ENCODE measurements around the gene TPM2. TPM values are rescaled to one million over a fixed set of nuclear protein-coding genes. Genes with fewer than 3 reads are reported as not detected.
A peak's percentile ranks its signal among the peaks of the same experiment; 100 is the strongest.
"Not testable (repeated sequence)": the region's sequence is repeated elsewhere in the genome, so short reads cannot be mapped to it uniquely, and the experiment has no call there.

TPM2 gene
- total and polyA plus RNA-seq, 4 donors = 4.2 to 31.4 (median 14.0) TPM

DNA sequence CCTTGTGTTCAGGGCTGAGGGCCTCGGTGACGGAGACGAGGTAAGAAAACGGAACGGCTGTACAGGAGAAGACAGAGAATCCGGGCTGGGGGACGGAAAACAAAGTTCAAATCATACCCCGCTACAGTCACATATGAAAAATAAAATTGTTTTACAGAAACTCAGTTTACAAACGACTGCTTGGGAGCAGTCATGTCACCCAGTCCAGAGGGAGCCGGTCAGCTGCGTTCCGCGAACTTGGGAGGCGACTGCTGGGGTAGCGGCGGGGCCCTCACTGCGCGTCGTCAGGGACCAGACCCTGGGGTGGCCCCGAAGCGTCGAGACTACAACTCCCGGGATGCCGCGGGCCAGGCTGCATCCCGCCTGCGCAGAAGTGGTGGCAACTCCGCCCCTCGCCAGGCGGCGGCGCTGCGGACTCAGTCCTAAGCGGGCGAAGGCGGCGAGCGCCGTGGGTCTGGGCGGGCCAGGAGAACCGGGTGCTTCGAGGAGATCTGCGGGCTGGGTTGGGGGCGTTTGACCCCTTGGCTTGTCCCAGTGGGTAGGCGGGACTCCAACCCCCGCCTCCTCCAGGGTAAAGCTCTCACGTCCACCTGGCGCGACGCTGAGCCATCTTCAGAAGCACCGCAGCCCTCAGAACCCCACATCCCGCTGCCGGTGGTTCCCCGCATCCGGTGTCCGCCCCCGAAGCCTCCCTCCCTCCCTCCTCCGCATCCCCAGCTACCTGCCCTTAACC lies 43.0 kb downstream of the TPM2 start:
- peak overlapping the region; percentile 83 to 91 for H3K9ac ChIP-seq (ENCODE audit: low read depth in 1 of 2, low read length in 2 of 2)
- H3K27ac ChIP-seq (ENCODE audit: low read depth in 1 of 2, low read length in 2 of 2) = peak overlapping the region; percentile 70 to 82
- DNase-seq (ENCODE audit: low spot score) = peak; percentile 93
- WGBS = under 1% methylated on average over 58 of the region's 58 CpGs
- H3K27me3 ChIP-seq (ENCODE audit: control insufficient read depth in 4 of 4, insufficient read depth in 4 of 4, low read length in 3 of 4) = no peaks in the 10 kb centered on the region
- peak overlapping the region; percentile 36 to 74 (median 52) for H3K4me3 ChIP-seq (ENCODE audit: low read depth in 1 of 3, low read length in 3 of 3)
- H3K36me3 ChIP-seq (ENCODE audit: control insufficient read depth in 4 of 4, insufficient read depth in 3 of 4, low read depth in 1 of 4, low read length in 3 of 4) = no peaks in the 10 kb centered on the region
- H3K9me3 ChIP-seq (ENCODE audit: control insufficient read depth in 4 of 4, low read length in 3 of 4) = no peaks in the 10 kb centered on the region
- TF ChIP-seq HNF4G (IDR thresholded peaks at IDR 0.05) (no peak), RXRA (IDR thresholded peaks at IDR 0.05) (no peak), REST (IDR thresholded peaks at IDR 0.05) (no peak), EGR1 (IDR thresholded peaks at IDR 0.05; ENCODE audit: low read depth in 2 of 2) (no peak), CTCF (IDR thresholded peaks at IDR 0.05; ENCODE audit: low read depth, low read length, missing input control) (peak; percentile 93), TAF1 (conservative IDR thresholded peaks at IDR 0.05) (peak; percentile 24), JUND (IDR thresholded peaks at IDR 0.05) (no peak), NR2F2 (IDR thresholded peaks at IDR 0.05) (no peak), YY1 (IDR thresholded peaks at IDR 0.05) (peak; percentile 60), RAD21 (IDR thresholded peaks at IDR 0.05) (peak; percentile 88 to 90), MAX (IDR thresholded peaks at IDR 0.05) (no peak), GABPA (IDR thresholded peaks at IDR 0.05 in 1 of 2, conservative IDR thresholded peaks at IDR 0.05 in 1 of 2) (no peak), SP1 (IDR thresholded peaks at IDR 0.05) (no peak)
- TF ChIP-seq, protein P1, sequence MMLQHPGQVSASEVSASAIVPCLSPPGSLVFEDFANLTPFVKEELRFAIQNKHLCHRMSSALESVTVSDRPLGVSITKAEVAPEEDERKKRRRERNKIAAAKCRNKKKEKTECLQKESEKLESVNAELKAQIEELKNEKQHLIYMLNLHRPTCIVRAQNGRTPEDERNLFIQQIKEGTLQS (IDR thresholded peaks at IDR 0.05) = no peak
- peaks cover 0 to 8% (median 2%) of the 10 kb centered on the region in 4 donors for H3K4me1 ChIP-seq (ENCODE audit: control insufficient read depth in 4 of 4, insufficient read depth in 4 of 4, low read length in 3 of 4)

DNA sequence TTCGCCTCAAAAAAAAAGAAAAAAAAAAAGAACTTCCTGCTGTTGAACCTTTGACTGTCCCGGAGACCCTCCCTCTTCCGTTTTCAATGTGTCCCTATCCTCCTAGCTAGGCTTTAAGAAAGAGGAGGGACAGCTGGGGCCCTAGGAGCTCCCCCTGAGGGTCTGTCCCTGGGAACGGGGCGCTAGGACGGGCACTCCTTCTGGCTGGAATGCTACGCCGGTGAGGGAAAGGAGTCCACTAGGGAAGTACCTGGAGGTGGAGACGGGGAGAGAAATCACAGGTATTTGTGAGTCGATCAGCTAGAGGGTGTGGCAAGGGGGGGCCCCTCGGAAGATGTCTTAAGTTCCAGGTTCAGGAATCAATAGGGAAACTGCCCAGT lies 43.6 kb downstream of the TPM2 start:
- Histone ChIP-seq H3K27me3 (ENCODE audit: control insufficient read depth in 4 of 4, insufficient read depth in 4 of 4, low read length in 3 of 4) (no peaks in the 10 kb centered on the region), H3K27ac (ENCODE audit: low read depth in 1 of 2, low read length in 2 of 2) (peak overlapping the region; percentile 70 to 82), H3K4me1 (ENCODE audit: control insufficient read depth in 4 of 4, insufficient read depth in 4 of 4, low read length in 3 of 4) (peaks cover 0 to 8% (median 2%) of the 10 kb centered on the region in 4 donors), H3K9ac (ENCODE audit: low read depth in 1 of 2, low read length in 2 of 2) (peak overlapping the region; percentile 83 to 91), H3K36me3 (ENCODE audit: control insufficient read depth in 4 of 4, insufficient read depth in 3 of 4, low read depth in 1 of 4, low read length in 3 of 4) (no peaks in the 10 kb centered on the region), H3K9me3 (ENCODE audit: control insufficient read depth in 4 of 4, low read length in 3 of 4) (no peaks in the 10 kb centered on the region), H3K4me3 (ENCODE audit: low read depth in 1 of 3, low read length in 3 of 3) (peak overlapping the region; percentile 36 to 74 (median 52))
- peak; percentile 53 for DNase-seq (ENCODE audit: low spot score)
- 12% methylated on average over 11 of the region's 11 CpGs for WGBS
- peak; percentile 17 for TF ChIP-seq TAF1 (conservative IDR thresholded peaks at IDR 0.05)
- TF ChIP-seq FOXA1 (IDR thresholded peaks at IDR 0.05) = no peak

GRCh38 chr9:35645736-35646135 lies 44.0 kb downstream of the TPM2 start:
- not testable (repeated sequence) for H3K4me1 ChIP-seq (ENCODE audit: control insufficient read depth in 4 of 4, insufficient read depth in 4 of 4, low read length in 3 of 4); H3K36me3 ChIP-seq (ENCODE audit: control insufficient read depth in 4 of 4, insufficient read depth in 3 of 4, low read depth in 1 of 4, low read length in 3 of 4); H3K27me3 ChIP-seq (ENCODE audit: control insufficient read depth in 4 of 4, insufficient read depth in 4 of 4, low read length in 3 of 4); H3K9me3 ChIP-seq (ENCODE audit: control insufficient read depth in 4 of 4, low read length in 3 of 4); DNase-seq (ENCODE audit: low spot score); H3K4me3 ChIP-seq (ENCODE audit: low read depth in 1 of 3, low read length in 3 of 3)
- WGBS = 54% methylated on average over 10 of the region's 10 CpGs
- H3K9ac ChIP-seq (ENCODE audit: low read depth in 1 of 2, low read length in 2 of 2) = peak overlapping the region in 1 of 2 donors; percentile 83
- peak overlapping the region in 1 of 2 donors; percentile 82 for H3K27ac ChIP-seq (ENCODE audit: low read depth in 1 of 2, low read length in 2 of 2)
